HL-60 (cell line): Measurements from ENCODE around the gene EFEMP2.
A peak's percentile ranks its signal among the peaks of the same experiment; 100 is the strongest.

ENCODE experiments used
- DNase-seq, 2 experiments: peaks; one replicate each; pipeline ENCODE4 v3.0.0-alpha.2; 2010 to 2020; ENCODE audit warnings: low read depth in 1 of 2, low spot score in 1 of 2
- H3K27ac ChIP-seq: fragments of 250-450 bp; sonication (Bioruptor Pico); replicated peaks from 2 replicates; pipeline ENCODE4 v1.5.1; 2020; ENCODE audit warnings: mild to moderate bottlenecking, moderate library complexity
- H3K27me3 ChIP-seq: fragments of 250-450 bp; sonication (Bioruptor Pico); 2 replicates; pipeline ENCODE4 v1.5.1; 2021; ENCODE audit warnings: mild to moderate bottlenecking, moderate library complexity; ENCODE audit not compliant: insufficient read depth, poor library complexity, severe bottlenecking
- H3K4me3 ChIP-seq: replicated peaks from 2 replicates; pipeline ENCODE4 v1.5.1; 2011; ENCODE audit warnings: mild to moderate bottlenecking, control low read depth, low read length; ENCODE audit not compliant: insufficient read depth
- GABPA ChIP-seq: IDR thresholded peaks from 2 replicates; pipeline ENCODE4 v1.6.1; 2012; ENCODE audit warnings: low read depth
- POLR2AphosphoS5 ChIP-seq: IDR thresholded peaks from 2 replicates; pipeline ENCODE4 v1.6.1; 2012; ENCODE audit warnings: low read depth
- SPI1 ChIP-seq: IDR thresholded peaks from 2 replicates; pipeline ENCODE4 v1.6.1; 2012; ENCODE audit warnings: low read depth, mild to moderate bottlenecking, borderline replicate concordance
- TF ChIP-seq, protein P1 (sequence below): IDR thresholded peaks from 2 replicates; pipeline ENCODE4 v1.6.1; 2012; ENCODE audit warnings: low read depth; ENCODE audit not compliant: insufficient replicate concordance
- TF ChIP-seq, protein P2 (sequence below): IDR thresholded peaks from one replicate; pipeline ENCODE4 v1.5.1; 2011; ENCODE audit warnings: low read length, control low read depth, inconsistent platforms; ENCODE audit not compliant: insufficient read depth

EFEMP2 gene

DNA sequence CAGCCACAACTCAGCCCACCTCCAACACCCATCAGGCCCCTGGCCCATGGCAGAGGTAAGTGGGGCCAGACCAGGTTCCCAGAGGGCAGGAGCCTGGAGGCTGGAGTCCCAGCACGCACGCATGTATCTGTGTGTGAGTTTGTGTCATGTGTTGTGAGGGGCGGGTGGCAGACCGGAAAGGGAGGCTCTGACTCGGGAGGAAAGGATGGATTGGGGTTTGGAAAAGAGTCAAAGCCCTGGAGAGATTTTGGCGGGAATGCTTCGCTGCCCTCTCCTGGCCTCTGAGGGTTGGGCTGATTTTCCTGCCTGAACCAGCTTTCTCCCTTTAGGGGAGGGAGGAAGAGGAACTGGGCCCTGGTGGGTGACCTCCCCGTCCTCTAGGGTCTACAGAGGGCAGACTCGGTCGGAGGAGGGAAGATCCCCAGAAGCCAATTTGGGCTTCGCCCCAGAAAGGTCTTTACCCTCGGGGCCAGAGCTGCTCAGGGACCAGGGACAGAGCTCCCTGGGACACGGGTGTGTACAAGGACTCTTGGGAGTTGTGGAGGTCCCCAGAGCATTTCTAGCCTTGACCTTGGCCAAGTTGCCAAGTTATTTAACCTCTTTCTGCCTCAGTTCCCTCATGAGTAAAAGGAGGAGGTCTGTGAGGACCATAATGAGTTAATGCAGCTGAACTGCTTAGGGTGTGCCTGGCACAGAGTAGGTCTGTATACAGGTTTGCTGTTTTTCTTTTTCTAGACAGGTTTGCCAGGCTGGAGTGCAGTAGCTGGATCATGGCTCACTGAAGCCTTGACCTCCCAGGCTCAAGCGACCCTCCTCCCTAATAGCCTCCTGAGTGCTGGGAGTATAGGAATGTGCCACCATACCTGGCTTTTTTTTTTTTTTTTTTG, 39.3 kb upstream of the EFEMP2 start:
- Histone ChIP-seq H3K27me3 (no peaks in the 10 kb centered on the region), H3K27ac (0 out of 2 replicates have a peak overlapping the region, but pooled peaks have one; percentile 27), H3K4me3 (no peak overlapping the region)
- TF ChIP-seq SPI1 (peak; percentile 74), POLR2AphosphoS5 (no peak)
- TF ChIP-seq, protein P1, sequence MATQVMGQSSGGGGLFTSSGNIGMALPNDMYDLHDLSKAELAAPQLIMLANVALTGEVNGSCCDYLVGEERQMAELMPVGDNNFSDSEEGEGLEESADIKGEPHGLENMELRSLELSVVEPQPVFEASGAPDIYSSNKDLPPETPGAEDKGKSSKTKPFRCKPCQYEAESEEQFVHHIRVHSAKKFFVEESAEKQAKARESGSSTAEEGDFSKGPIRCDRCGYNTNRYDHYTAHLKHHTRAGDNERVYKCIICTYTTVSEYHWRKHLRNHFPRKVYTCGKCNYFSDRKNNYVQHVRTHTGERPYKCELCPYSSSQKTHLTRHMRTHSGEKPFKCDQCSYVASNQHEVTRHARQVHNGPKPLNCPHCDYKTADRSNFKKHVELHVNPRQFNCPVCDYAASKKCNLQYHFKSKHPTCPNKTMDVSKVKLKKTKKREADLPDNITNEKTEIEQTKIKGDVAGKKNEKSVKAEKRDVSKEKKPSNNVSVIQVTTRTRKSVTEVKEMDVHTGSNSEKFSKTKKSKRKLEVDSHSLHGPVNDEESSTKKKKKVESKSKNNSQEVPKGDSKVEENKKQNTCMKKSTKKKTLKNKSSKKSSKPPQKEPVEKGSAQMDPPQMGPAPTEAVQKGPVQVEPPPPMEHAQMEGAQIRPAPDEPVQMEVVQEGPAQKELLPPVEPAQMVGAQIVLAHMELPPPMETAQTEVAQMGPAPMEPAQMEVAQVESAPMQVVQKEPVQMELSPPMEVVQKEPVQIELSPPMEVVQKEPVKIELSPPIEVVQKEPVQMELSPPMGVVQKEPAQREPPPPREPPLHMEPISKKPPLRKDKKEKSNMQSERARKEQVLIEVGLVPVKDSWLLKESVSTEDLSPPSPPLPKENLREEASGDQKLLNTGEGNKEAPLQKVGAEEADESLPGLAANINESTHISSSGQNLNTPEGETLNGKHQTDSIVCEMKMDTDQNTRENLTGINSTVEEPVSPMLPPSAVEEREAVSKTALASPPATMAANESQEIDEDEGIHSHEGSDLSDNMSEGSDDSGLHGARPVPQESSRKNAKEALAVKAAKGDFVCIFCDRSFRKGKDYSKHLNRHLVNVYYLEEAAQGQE, result peak; percentile 45
- TF ChIP-seq, protein P2, sequence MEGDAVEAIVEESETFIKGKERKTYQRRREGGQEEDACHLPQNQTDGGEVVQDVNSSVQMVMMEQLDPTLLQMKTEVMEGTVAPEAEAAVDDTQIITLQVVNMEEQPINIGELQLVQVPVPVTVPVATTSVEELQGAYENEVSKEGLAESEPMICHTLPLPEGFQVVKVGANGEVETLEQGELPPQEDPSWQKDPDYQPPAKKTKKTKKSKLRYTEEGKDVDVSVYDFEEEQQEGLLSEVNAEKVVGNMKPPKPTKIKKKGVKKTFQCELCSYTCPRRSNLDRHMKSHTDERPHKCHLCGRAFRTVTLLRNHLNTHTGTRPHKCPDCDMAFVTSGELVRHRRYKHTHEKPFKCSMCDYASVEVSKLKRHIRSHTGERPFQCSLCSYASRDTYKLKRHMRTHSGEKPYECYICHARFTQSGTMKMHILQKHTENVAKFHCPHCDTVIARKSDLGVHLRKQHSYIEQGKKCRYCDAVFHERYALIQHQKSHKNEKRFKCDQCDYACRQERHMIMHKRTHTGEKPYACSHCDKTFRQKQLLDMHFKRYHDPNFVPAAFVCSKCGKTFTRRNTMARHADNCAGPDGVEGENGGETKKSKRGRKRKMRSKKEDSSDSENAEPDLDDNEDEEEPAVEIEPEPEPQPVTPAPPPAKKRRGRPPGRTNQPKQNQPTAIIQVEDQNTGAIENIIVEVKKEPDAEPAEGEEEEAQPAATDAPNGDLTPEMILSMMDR, result no peak
- no peak for DNase-seq

DNA sequence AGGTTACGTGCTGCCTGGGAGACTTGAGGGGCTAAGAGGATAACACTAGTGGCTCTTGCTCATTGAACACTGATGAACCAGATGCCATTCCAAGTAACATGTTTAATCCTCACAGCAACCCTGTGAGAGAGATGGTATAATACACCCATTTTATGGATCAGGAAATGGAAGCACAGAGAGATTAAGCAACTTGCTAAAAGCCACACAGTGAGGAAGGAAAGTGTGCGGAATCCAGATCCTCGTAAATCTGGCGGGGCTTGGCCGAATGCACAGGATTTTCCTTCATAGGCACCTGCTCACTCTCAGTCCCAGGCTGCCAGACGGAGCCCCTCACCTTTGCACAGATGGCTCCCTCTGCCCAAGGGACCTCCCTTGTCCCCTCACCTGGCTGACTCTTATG, 35.3 kb upstream of the EFEMP2 start:
- DNase-seq, result no peak
- Histone ChIP-seq H3K27ac (no peak overlapping the region), H3K4me3 (no peak overlapping the region), H3K27me3 (no peaks in the 10 kb centered on the region)
- TF ChIP-seq SPI1 (no peak), GABPA (no peak), POLR2AphosphoS5 (no peak)
- TF ChIP-seq, protein P1, result no peak
- TF ChIP-seq, protein P2, result no peak

DNA sequence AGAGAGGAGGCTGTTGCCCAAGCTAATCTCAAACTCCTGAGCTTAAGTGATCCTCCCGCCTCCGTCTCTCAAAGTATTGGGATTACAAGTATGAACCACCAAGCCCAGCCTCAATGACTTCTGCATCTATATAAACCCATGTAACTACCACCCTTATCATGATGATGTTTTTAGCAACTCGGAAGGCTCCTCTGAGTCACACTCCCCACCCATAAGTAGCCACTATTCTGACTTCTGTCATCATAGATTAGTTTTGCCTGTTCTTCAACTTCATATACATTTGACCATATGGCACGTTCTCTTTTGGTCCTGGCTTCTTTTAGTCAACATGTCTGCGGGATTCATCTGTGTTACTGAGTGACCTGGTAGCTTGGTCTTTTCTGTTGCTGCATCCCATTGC, 34.0 kb upstream of the EFEMP2 start:
- no peaks in the 10 kb centered on the region for H3K27me3 ChIP-seq
- no peak overlapping the region for H3K4me3 ChIP-seq
- no peak overlapping the region for H3K27ac ChIP-seq
- no peak for DNase-seq
- no peak for TF ChIP-seq POLR2AphosphoS5
- TF ChIP-seq GABPA, result no peak
- TF ChIP-seq, protein P1, result no peak
- TF ChIP-seq, protein P2, result no peak
- no peak for TF ChIP-seq SPI1
